A172 (cell line): Measurements from ENCODE around the gene GPR153. TPM values are rescaled to one million over a fixed set of nuclear protein-coding genes. Genes with fewer than 3 reads are reported as not detected.
A peak's percentile ranks its signal among the peaks of the same experiment; 100 is the strongest.

Experiments
- DNase-seq: peaks from one replicate; pipeline ENCODE4 v3.0.0-alpha.2; 2015; ENCODE audit warnings: low spot score
- total RNA-seq: library from RNA; depleted of rRNA; stranded (reverse); fragments of >200 nt; shearing (Covaris generic); gene quantifications from 2 replicates; pipeline ENCODE4 v1.2.3, GENCODE V29; 2014; rRNA removed

GPR153 gene
- total RNA-seq, 1 experiment from 2014 or later = 4.1 TPM

DNA sequence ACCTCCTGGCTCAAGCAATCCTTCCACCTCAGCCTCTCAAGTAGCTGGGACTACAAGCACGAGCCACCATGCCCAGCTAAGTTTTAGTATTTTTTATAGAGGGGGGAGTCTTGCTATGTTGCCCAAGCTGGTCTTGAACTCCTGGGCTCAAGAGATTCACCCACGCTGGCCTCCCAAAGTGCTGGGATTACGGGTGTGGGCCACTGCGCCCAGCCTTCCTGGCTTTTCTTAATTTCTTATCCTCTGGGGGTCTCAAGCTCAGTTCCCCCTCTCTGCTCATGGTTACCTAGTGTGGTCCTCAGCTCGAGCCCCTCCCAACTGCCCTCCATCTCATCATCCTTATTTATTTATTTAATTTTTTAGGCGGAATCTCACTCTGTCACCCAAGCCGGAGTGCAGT, 58.6 kb downstream of the GPR153 start:
- no peak for DNase-seq

DNA sequence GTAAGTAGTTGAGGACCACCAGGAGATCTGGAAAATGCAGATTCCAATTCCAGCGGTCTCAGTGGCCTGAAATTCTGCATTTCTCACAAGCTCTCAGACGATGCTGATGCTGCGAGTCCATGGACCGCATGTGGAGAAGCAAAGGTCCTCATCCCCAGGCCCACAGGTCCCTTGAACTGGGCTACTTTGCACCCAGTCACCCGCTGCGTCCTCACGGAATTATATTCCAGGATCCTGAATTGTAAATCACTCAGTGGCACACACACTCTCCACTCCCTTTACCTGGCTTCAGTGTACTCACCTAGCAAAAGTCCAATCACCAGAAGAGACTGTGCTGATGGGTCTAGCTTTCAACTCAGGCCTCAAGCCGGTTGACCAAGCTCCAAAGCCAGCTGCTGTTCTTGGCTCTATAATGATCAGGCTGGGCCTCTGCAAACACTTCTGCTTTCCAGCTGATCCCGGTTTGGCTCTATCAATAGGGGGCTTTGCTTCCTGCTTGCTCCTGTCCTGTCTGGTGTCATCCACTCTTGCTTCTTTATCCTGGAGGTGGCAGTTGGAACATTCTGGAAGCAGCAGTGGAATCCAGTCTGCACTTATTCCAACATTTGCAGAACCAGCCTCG, 60.6 kb downstream of the GPR153 start:
- no peak for DNase-seq

DNA sequence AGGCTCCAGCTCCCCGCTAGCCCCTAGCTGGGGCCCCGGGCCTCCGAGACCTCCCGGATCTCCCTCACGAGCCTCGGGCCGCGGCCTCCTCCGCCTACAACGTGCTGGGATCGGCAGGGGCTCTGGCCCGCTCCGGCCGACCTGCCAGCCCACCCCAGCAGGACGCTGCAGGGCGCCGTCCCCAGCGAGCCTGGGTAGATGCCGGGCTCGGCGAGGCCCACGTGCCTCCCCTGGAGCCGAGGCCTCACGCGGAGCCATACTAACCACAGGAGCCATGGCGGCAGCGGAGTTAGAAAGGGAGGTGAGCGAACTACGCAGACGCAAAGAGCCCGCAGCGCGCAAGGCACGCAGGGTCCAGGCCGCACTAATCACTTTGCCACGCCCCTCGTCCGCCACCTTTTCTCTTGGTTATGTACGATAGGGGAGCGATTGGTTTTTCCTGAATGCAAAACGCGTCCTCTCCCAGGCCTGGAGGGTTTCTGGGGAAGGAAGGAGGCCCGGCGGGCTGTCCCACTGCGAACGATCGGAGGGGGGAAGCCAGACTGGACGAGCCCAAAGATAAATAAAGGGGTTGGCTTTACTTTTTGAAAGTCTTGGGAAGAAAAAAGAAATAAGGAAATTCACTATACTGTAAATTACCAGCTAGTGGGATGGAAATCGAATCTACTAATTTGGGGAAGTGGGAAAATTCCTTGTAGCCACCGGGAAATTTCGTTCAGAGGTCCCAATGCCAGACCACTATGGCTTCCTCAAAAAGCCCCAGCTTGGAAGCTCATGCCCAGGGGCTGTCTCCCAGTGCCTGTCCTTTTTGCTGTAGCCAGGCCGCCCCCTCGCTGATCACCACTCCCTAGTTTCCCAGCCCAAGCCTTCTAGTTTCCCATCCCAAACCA, 61.4 kb downstream of the GPR153 start, which contains the start of gene RPL22:
TSS of gene RPL22 (minus strand) at position 298 of the 890 bp plus-strand sequence. CDS start at position 276, 22 bp downstream.
- DNase-seq = peak; percentile 93

DNA sequence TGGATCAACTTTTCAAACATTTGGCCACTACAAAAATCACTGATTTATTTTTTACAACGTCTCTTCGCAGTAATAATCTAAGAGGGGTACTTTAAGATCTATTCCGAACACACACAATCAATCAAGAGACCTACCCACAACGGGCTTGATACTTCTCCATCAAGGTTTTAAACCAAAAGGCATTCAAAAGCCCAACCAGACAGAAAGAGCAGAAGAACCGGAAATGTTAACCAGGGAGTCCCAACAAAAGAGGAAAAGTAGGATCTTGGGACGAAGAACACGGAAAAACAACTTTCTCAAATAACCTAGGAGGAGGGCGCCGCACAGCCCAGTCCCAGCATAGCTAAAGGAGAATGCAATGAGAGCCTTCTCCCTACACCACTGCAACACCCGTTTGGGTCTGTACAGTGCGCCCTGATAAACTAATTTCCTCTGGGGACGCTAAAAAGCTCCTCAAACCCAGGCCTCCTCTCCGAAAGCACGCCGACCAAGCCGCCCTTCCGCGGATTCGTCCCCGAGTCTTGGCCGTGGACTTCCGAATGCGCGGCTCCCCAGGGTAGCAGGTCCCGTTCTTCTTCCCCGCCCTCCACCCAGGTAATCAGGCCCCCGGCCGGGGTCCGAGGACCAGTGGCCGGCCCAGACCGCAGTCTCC, 62.1 kb downstream of the GPR153 start:
- no peak for DNase-seq

DNA sequence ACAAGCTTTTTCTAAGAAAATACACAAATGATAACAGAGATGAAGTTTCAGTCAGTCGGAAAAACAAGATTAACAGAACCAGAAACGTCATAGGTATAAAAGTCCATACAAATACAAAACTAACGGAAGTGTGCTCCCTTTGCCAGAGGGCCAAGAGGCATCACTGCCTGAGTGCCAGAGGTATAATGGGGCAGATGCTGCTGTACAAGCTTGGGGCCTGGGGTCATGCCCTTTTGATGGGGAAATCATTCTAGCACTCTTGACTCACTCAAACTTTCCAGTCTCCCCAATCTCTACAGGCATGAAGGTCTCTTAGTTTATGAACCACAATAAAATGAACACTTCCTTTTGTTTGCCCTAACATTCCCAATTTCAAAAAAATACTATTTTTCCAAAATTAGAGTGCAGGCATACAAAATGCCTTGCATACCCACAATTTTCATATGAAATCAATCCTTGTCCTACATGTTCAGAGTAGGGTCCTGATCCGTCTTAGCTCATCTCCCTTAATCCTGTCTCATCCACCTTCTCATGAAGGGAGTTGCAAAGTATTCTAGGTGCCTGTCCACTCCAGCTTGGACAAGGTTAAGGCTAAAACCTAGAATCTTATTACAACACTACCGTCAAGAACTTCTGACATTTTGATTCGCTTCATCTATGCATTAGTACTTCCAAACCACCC, 63.0 kb downstream of the GPR153 start:
- no peak for DNase-seq

Other genes with a start within 250 kb of the GPR153 start
- 4.7 and 14.4 TPM in 2 replicates for gene KCNAB2, start 215.2 kb downstream of the GPR153 start, total RNA-seq
- gene CHD5, start 80.8 kb downstream of the GPR153 start, total RNA-seq = 0.98 TPM in 2 replicates
- 88.4 and 112 TPM in 2 replicates for gene RPL22, start 61.5 kb downstream of the GPR153 start, total RNA-seq
- gene RNF207, start 55.0 kb downstream of the GPR153 start, total RNA-seq = 4.0 and 6.3 TPM in 2 replicates
- 62.7 and 66.4 TPM in 2 replicates for gene ICMT, start 25.1 kb downstream of the GPR153 start, total RNA-seq
- not detected in 2 replicates for gene HES3, start 16.9 kb downstream of the GPR153 start, total RNA-seq
- gene ACOT7, start 132.7 kb upstream of the GPR153 start, total RNA-seq = 44.2 and 55.3 TPM in 2 replicates
- 2.0 and 3.9 TPM in 2 replicates for gene HES2, start 158.8 kb upstream of the GPR153 start, total RNA-seq
- 4.0 TPM in 1 of 2 replicates, not detected in the other for gene ESPN, start 163.7 kb upstream of the GPR153 start, total RNA-seq
- gene TNFRSF25, start 205.1 kb upstream of the GPR153 start, total RNA-seq = 5.1 and 6.2 TPM in 2 replicates
- 8.6 and 10.1 TPM in 2 replicates for gene PLEKHG5, start 230.6 kb upstream of the GPR153 start, total RNA-seq